Naive thymus-derived CD4-positive, alpha-beta T cell (primary cell): ENCODE results near the gene FAM184B. TPM values are rescaled to one million over a fixed set of nuclear protein-coding genes. Genes with fewer than 3 reads are reported as not detected.

Experiments
- ATAC-seq: fragments of 150-1000 bp; cut with Tn5 transposase; 2 replicates; pipeline ENCODE4 v1.10.0; 2021; ENCODE audit warnings: mild to moderate bottlenecking, moderate library complexity
- CTCF ChIA-PET: fragments of 350-600 bp; sonication (Branson Sonifier 250); formaldehyde crosslinking; loops from one replicate; lab custom pipeline; 2021; ENCODE audit warnings: antibody characterized with exemption; lab: Charles Lee
- POLR2A ChIA-PET: fragments of 350-600 bp; sonication (Branson Sonifier 250); formaldehyde crosslinking; loops from one replicate; lab custom pipeline; 2021; ENCODE audit warnings: antibody characterized with exemption, inconsistent platforms; lab: Charles Lee
- DNase-seq, 9 donors: peaks; one replicate each; pipeline versions ENCODE4 v3.0.0 to v3.0.0-alpha.2; 2020 to 2022; ENCODE audit warnings: mixed read lengths in 1 of 9
- H3K27ac ChIP-seq: one replicate; pipeline ENCODE4 v1.7.0; 2013; ENCODE audit warnings: mild to moderate bottlenecking, low read depth, low read length, moderate library complexity
- H3K27me3 ChIP-seq, 2 donors: one replicate each; pipeline ENCODE4 v1.7.0; 2013; ENCODE audit warnings: low read length in 2 of 2, mild to moderate bottlenecking in 2 of 2, moderate library complexity in 2 of 2; ENCODE audit not compliant: control insufficient read depth in 2 of 2, insufficient read depth in 2 of 2
- H3K36me3 ChIP-seq, 3 experiments: 1 replicate in 2 of 3; 2 replicates in 1 of 3; pipeline ENCODE4 v1.7.0; 2013; ENCODE audit warnings: low read length in 3 of 3, mild to moderate bottlenecking in 3 of 3, moderate library complexity in 1 of 3; ENCODE audit not compliant: insufficient read depth in 3 of 3, control insufficient read depth in 2 of 3
- H3K4me1 ChIP-seq, 2 donors: one replicate each; pipeline ENCODE4 v1.7.0; 2013; ENCODE audit warnings: low read length in 2 of 2, mild to moderate bottlenecking in 2 of 2, moderate library complexity in 1 of 2; ENCODE audit not compliant: control insufficient read depth in 2 of 2, insufficient read depth in 2 of 2
- H3K4me3 ChIP-seq: 2 replicates; pipeline ENCODE4 v1.7.0; 2013; ENCODE audit warnings: mild to moderate bottlenecking, low read length
- H3K9me3 ChIP-seq, 3 experiments: 1 replicate in 2 of 3; 2 replicates in 1 of 3; pipeline ENCODE4 v1.7.0; 2013; ENCODE audit warnings: low read length in 3 of 3; ENCODE audit not compliant: control insufficient read depth in 2 of 3
- H3K27ac Mint-ChIP-seq, 9 donors: one replicate each; pipeline ENCODE4 v1.8.0; 2020 to 2022; ENCODE audit warnings: mixed read lengths in 9 of 9, mild to moderate bottlenecking in 8 of 9, moderate library complexity in 5 of 9, inconsistent platforms in 2 of 9
- H3K27me3 Mint-ChIP-seq, 5 donors: one replicate each; pipeline ENCODE4 v1.8.0; 2021 to 2022; ENCODE audit warnings: mixed read lengths in 5 of 5, mild to moderate bottlenecking in 1 of 5
- H3K36me3 Mint-ChIP-seq, 5 donors: one replicate each; pipeline ENCODE4 v1.8.0; 2020 to 2022; ENCODE audit warnings: mixed read lengths in 5 of 5, mild to moderate bottlenecking in 3 of 5, inconsistent platforms in 1 of 5
- H3K4me1 Mint-ChIP-seq, 7 donors: one replicate each; pipeline ENCODE4 v1.8.0; 2020 to 2022; ENCODE audit warnings: mixed read lengths in 7 of 7, mild to moderate bottlenecking in 3 of 7, inconsistent platforms in 1 of 7
- H3K4me3 Mint-ChIP-seq, 10 donors: one replicate each; pipeline ENCODE4 v1.8.0; 2020 to 2022; ENCODE audit warnings: mild to moderate bottlenecking in 10 of 10, mixed read lengths in 10 of 10, moderate library complexity in 6 of 10, inconsistent platforms in 2 of 10
- H3K9me3 Mint-ChIP-seq, 11 donors: one replicate each; pipeline ENCODE4 v1.8.0; 2020 to 2022; ENCODE audit warnings: mixed read lengths in 11 of 11, mild to moderate bottlenecking in 4 of 11, inconsistent platforms in 1 of 11, moderate library complexity in 1 of 11
- intact Hi-C, 2 donors: fragments of 100-400 bp; cut with micrococcal nuclease; formaldehyde crosslinking; loops; one replicate each; pipeline ENCODE4 v1.15.1; 2023
- polyA plus RNA-seq, 2 donors: library from polyadenylated mRNA; unstranded; fragments of 300-500 nt; fragmentation: Illumina TruSeq; gene quantifications; one replicate each; pipeline ENCODE4 v1.2.3, GENCODE V29; 2021
- total RNA-seq, 6 experiments: library from RNA in 5 of 6; stranded (reverse) in 5 of 6; gene quantifications; 1 replicate in 5 of 6; 2 replicates in 1 of 6; pipeline ENCODE4 v1.2.3 and lab custom pipeline; 2021 to 2026

Gene FAM184B
- total and polyA plus RNA-seq, 7 experiments from 2014 or later: 0.08 TPM; not detected in 6

DNA sequence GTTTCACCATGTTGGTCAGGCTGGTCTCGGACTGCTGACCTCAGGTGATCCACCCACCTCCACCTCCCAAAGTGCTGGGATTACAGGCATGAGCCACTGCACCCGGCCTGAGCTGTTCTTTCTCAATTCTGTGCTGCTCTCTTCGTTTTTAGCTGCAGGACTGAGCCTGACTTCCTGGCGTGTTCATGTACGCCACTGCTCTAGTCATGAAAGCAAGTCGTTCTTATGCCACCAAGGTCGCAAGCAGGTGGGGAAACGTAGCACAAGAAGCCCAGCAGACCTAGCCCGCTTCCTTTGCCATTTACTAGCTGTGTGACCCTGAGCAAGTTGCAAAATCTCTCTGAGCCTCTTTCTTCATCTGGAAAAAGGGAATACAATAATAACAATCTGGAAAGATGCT, 123.6 kb downstream of the FAM184B start:
- Mint-ChIP-seq H3K27me3 (peaks cover 0 to 8% (median 0%) of the 10 kb centered on the region in 5 donors), H3K27ac (peak overlapping the region in 1 of 9 donors; percentile 36), H3K9me3 (no peaks in the 10 kb centered on the region), H3K4me3 (no peak overlapping the region), H3K4me1 (peaks cover 0 to 8% (median 0%) of the 10 kb centered on the region in 7 donors), H3K36me3 (no peaks in the 10 kb centered on the region)
- Histone ChIP-seq H3K36me3 (no peaks in the 10 kb centered on the region), H3K27ac (no peak overlapping the region), H3K27me3 (no peaks in the 10 kb centered on the region), H3K4me3 (no peak overlapping the region), H3K9me3 (no peaks in the 10 kb centered on the region), H3K4me1 (no peaks in the 10 kb centered on the region)
- ChIA-PET CTCF (no interaction called here), POLR2A (no interaction called here)
- DNase-seq: no peak
- intact Hi-C loops: no loop called here
- ATAC-seq: no peak

- Histone ChIP-seq H3K4me3 (no peak overlapping the region), H3K36me3 (no peaks in the 10 kb centered on the region), H3K9me3 (no peaks in the 10 kb centered on the region), H3K27ac (no peak overlapping the region), H3K4me1 (no peaks in the 10 kb centered on the region), H3K27me3 (no peaks in the 10 kb centered on the region)
- ChIA-PET CTCF (no interaction called here), POLR2A (no interaction called here)
- H3K27ac Mint-ChIP-seq: no peak overlapping the region
- H3K9me3 Mint-ChIP-seq: no peaks in the 10 kb centered on the region
- H3K4me1 Mint-ChIP-seq: peaks cover 0 to 8% (median 0%) of the 10 kb centered on the region in 7 donors
- H3K27me3 Mint-ChIP-seq: peaks cover 0 to 8% (median 0%) of the 10 kb centered on the region in 5 donors
- intact Hi-C loops: no loop called here
- H3K4me3 Mint-ChIP-seq: no peak overlapping the region
- no peak for DNase-seq
- no peaks in the 10 kb centered on the region for H3K36me3 Mint-ChIP-seq
- no peak for ATAC-seq
These were observed 124.3 kb downstream of the FAM184B start for GRCh38 chr4:17657090-17657489.

- H3K4me3 ChIP-seq: no peak overlapping the region
- Mint-ChIP-seq H3K9me3 (peaks cover 0 to 2% (median 0%) of the 10 kb centered on the region in 11 donors), H3K4me1 (peaks cover 7 to 29% (median 19%) of the 10 kb centered on the region in 7 donors), H3K36me3 (peaks cover 0 to 2% (median 0%) of the 10 kb centered on the region in 5 donors), H3K27ac (no peak overlapping the region), H3K4me3 (no peak overlapping the region), H3K27me3 (peaks cover 0 to 5% (median 0%) of the 10 kb centered on the region in 5 donors)
- no peaks in the 10 kb centered on the region for H3K27me3 ChIP-seq
- POLR2A ChIA-PET: no interaction called here
- CTCF ChIA-PET: no interaction called here
- H3K4me1 ChIP-seq: peaks cover 0 to 18% of the 10 kb centered on the region in 2 donors
- H3K36me3 ChIP-seq: no peaks in the 10 kb centered on the region
- intact Hi-C loops: loop anchor here in 1 of 2 donors (5.0 kb wide), 1 partner anchor 42 kb away; the partner anchor contains the start of gene MED28
- DNase-seq (no peak), ATAC-seq (no peak)
- H3K9me3 ChIP-seq: no peaks in the 10 kb centered on the region
- no peak overlapping the region for H3K27ac ChIP-seq
These were observed 126.7 kb downstream of the FAM184B start for GRCh38 chr4:17654701-17655100.

DNA sequence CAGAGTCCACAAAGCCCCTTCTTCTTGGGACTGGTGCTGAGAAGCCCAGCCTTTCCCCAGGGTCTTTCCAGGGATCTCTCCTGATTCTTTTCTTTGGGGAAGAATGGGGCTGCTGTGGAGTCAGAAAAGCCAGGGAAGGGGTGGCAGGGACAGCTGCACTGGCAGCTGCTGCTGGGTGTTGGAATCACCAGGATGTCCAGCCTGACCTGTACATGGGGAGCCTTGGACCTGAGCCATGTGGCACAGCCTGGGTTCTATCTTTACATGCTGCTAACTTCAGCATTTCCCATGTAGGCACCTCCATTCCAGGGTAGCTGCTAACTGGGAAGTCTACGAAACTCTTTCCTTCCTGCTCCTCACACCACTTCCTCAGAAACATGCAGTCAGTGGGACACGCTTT, 131.0 kb downstream of the FAM184B start:
- intact Hi-C loops: loop anchor here in 1 of 2 donors (5.0 kb wide), 1 partner anchor 38 kb away; the partner anchor contains the start of gene MED28
- peaks cover 0 to 5% (median 0%) of the 10 kb centered on the region in 11 donors for H3K9me3 Mint-ChIP-seq
- POLR2A ChIA-PET: no interaction called here
- H3K9me3 ChIP-seq: no peaks in the 10 kb centered on the region
- H3K36me3 ChIP-seq: no peaks in the 10 kb centered on the region
- peaks cover 7 to 36% (median 23%) of the 10 kb centered on the region in 7 donors for H3K4me1 Mint-ChIP-seq
- peaks cover 0 to 19% of the 10 kb centered on the region in 2 donors for H3K4me1 ChIP-seq
- peak overlapping the region in 3 of 9 donors; percentile 10 to 63 (median 45) for H3K27ac Mint-ChIP-seq
- H3K27me3 Mint-ChIP-seq: no peaks in the 10 kb centered on the region
- H3K4me3 Mint-ChIP-seq: peak overlapping the region in 3 of 10 donors; percentile 9 to 51 (median 46)
- no peak overlapping the region for H3K27ac ChIP-seq
- CTCF ChIA-PET: no interaction called here
- no peak overlapping the region for H3K4me3 ChIP-seq
- no peak for DNase-seq
- H3K36me3 Mint-ChIP-seq: peaks cover 0 to 4% (median 0%) of the 10 kb centered on the region in 5 donors
- H3K27me3 ChIP-seq: no peaks in the 10 kb centered on the region
- no peak for ATAC-seq

GRCh38 chr4:17647927-17648326, 133.5 kb downstream of the FAM184B start:
- H3K36me3 ChIP-seq: no peaks in the 10 kb centered on the region
- peaks cover 0 to 19% of the 10 kb centered on the region in 2 donors for H3K4me1 ChIP-seq
- Mint-ChIP-seq H3K4me1 (peaks cover 7 to 31% (median 23%) of the 10 kb centered on the region in 7 donors), H3K36me3 (peaks cover 0 to 14% (median 0%) of the 10 kb centered on the region in 5 donors), H3K4me3 (no peak overlapping the region), H3K9me3 (peaks cover 0 to 13% (median 0%) of the 10 kb centered on the region in 11 donors), H3K27ac (no peak overlapping the region), H3K27me3 (no peaks in the 10 kb centered on the region)
- no peaks in the 10 kb centered on the region for H3K9me3 ChIP-seq
- H3K27me3 ChIP-seq: no peaks in the 10 kb centered on the region
- POLR2A ChIA-PET: no interaction called here
- no peak overlapping the region for H3K27ac ChIP-seq
- ATAC-seq: no peak
- no peak overlapping the region for H3K4me3 ChIP-seq
- CTCF ChIA-PET: no interaction called here
- DNase-seq: no peak
- intact Hi-C loops: no loop called here

GRCh38 chr4:17647176-17647806, 134.1 kb downstream of the FAM184B start:
- intact Hi-C loops: no loop called here

More at GRCh38 chr4:17647176-17647806, 134.1 kb downstream of the FAM184B start:
- no peak overlapping the region for H3K4me3 ChIP-seq
- H3K27ac Mint-ChIP-seq: no peak overlapping the region
- H3K9me3 Mint-ChIP-seq: peaks cover 0 to 13% (median 0%) of the 10 kb centered on the region in 11 donors
- ATAC-seq (no peak), DNase-seq (no peak)
- POLR2A ChIA-PET: no interaction called here
- peaks cover 7 to 31% (median 23%) of the 10 kb centered on the region in 7 donors for H3K4me1 Mint-ChIP-seq
- H3K9me3 ChIP-seq: no peaks in the 10 kb centered on the region
- H3K27ac ChIP-seq: no peak overlapping the region
- no peak overlapping the region for H3K4me3 Mint-ChIP-seq
- CTCF ChIA-PET: no interaction called here
- H3K27me3 Mint-ChIP-seq: no peaks in the 10 kb centered on the region
- H3K27me3 ChIP-seq: no peaks in the 10 kb centered on the region
- H3K36me3 ChIP-seq: no peaks in the 10 kb centered on the region
- H3K4me1 ChIP-seq: peaks cover 0 to 19% of the 10 kb centered on the region in 2 donors
- peaks cover 0 to 19% (median 0%) of the 10 kb centered on the region in 5 donors for H3K36me3 Mint-ChIP-seq
